ENCODE results near the gene SYT7.
"Not testable (repeated sequence)": the region's sequence is repeated elsewhere in the genome, so short reads cannot be mapped to it uniquely, and the experiment has no call there.

The SYT7 gene

GRCh38 chr11:61581030-61581928, at the start of gene SYT7:
Gene SYT7 (minus strand): TSS chr11:61581076. CDS start chr11:61580820, 256 bp downstream.
- DNase-seq, result peak; percentile 97

- no peak for DNase-seq
Observed at GRCh38 chr11:61630089-61630488, 49.2 kb upstream of the SYT7 start.

- no peak for DNase-seq
Observed at GRCh38 chr11:61629082-61629833, 48.4 kb upstream of the SYT7 start.

GRCh38 chr11:61628662-61628970, 47.7 kb upstream of the SYT7 start:
- no peak for DNase-seq

GRCh38 chr11:61627850-61628661, 47.2 kb upstream of the SYT7 start:
- peak; percentile 84 for DNase-seq

- no peak for DNase-seq
Observed at GRCh38 chr11:61626580-61627380, 45.9 kb upstream of the SYT7 start.

- no peak for DNase-seq
Observed at GRCh38 chr11:61625525-61625924, 44.6 kb upstream of the SYT7 start.

- DNase-seq, result no peak
Observed at GRCh38 chr11:61621917-61622585, 41.2 kb upstream of the SYT7 start.

- no peak for DNase-seq
Observed at GRCh38 chr11:61619471-61620226, 38.8 kb upstream of the SYT7 start.

GRCh38 chr11:61618978-61619377, 38.1 kb upstream of the SYT7 start:
- DNase-seq, result no peak

GRCh38 chr11:61617515-61617914, 36.6 kb upstream of the SYT7 start:
- DNase-seq, result no peak

GRCh38 chr11:61616434-61616833, 35.6 kb upstream of the SYT7 start:
- no peak for DNase-seq

GRCh38 chr11:61614782-61615181, 33.9 kb upstream of the SYT7 start:
- not testable (repeated sequence) for DNase-seq

GRCh38 chr11:61613870-61614269, 33.0 kb upstream of the SYT7 start:
- DNase-seq, result no peak

GRCh38 chr11:61613051-61613450, 32.2 kb upstream of the SYT7 start:
- DNase-seq, result no peak

- peak; percentile 75 for DNase-seq
Observed at GRCh38 chr11:61611309-61611708, 30.4 kb upstream of the SYT7 start.

GRCh38 chr11:61610905-61611304, 30.0 kb upstream of the SYT7 start:
- no peak for DNase-seq

GRCh38 chr11:61609980-61610366, 29.1 kb upstream of the SYT7 start:
- peak; percentile 67 for DNase-seq

GRCh38 chr11:61609000-61609979, 28.4 kb upstream of the SYT7 start:
- peak; percentile 86 for DNase-seq

Measured in retina (tissue), 1 donor.